OCI-LY1 (cell line): ENCODE measurements around the gene VMP1.

Experiments used
- H2AFZ ChIP-seq: fragments of 200-600 bp; sonication (generic), shearing (Covaris generic); 2 replicates; pipeline ENCODE4 v1.6.0; 2014; ENCODE audit warnings: antibody characterized with exemption, mild to moderate bottlenecking, low read length
- H3F3A ChIP-seq: fragments of 200-600 bp; sonication (generic), shearing (Covaris generic); 2 replicates; pipeline ENCODE4 v1.6.0; 2014; ENCODE audit warnings: mild to moderate bottlenecking, antibody characterized with exemption, low read length, moderate library complexity; ENCODE audit not compliant: insufficient read depth
- H3K27ac ChIP-seq: fragments of 200-600 bp; sonication (generic); 2 replicates; pipeline ENCODE4 v1.5.1; 2014; ENCODE audit warnings: low read length, mixed run types, mild to moderate bottlenecking, low read depth; ENCODE audit not compliant: poor library complexity, severe bottlenecking
- H3K27me3 ChIP-seq: fragments of 200-600 bp; sonication (generic); 2 replicates; pipeline ENCODE4 v1.6.0; 2014; ENCODE audit warnings: antibody characterized with exemption, mild to moderate bottlenecking, low read length, moderate library complexity; ENCODE audit not compliant: insufficient read depth
- H3K36me3 ChIP-seq: fragments of 200-600 bp; sonication (generic); 2 replicates; pipeline ENCODE4 v1.6.1; 2014; ENCODE audit warnings: mild to moderate bottlenecking, antibody characterized with exemption, low read length, moderate library complexity, mixed read lengths; ENCODE audit not compliant: insufficient read depth
- H3K4me1 ChIP-seq: fragments of 200-600 bp; sonication (generic); 2 replicates; pipeline ENCODE4 v1.5.1; 2014; ENCODE audit warnings: mild to moderate bottlenecking, low read length, moderate library complexity; ENCODE audit not compliant: insufficient read depth, severe bottlenecking
- H3K4me2 ChIP-seq: fragments of 200-600 bp; sonication (generic), shearing (Covaris generic); 2 replicates; pipeline ENCODE4 v1.6.1; 2014; ENCODE audit warnings: low read length
- H3K4me3 ChIP-seq: fragments of 200-600 bp; sonication (generic); 2 replicates; pipeline ENCODE4 v1.5.1; 2014; ENCODE audit warnings: low read length, low read depth, mild to moderate bottlenecking, mixed read lengths; ENCODE audit not compliant: poor library complexity, severe bottlenecking
- H3K79me2 ChIP-seq: fragments of 200-600 bp; shearing (Covaris generic); 2 replicates; pipeline ENCODE4 v1.6.1; 2016; ENCODE audit warnings: mixed run types, low read length, mixed read lengths; ENCODE audit not compliant: insufficient read depth
- H3K9ac ChIP-seq: fragments of 200-600 bp; sonication (generic), shearing (Covaris generic); 2 replicates; pipeline ENCODE4 v1.6.1; 2014; ENCODE audit warnings: mild to moderate bottlenecking, low read length, mixed read lengths
- H3K9me2 ChIP-seq: fragments of 200-600 bp; sonication (generic), shearing (Covaris generic); 2 replicates; pipeline ENCODE4 v1.6.1; 2014; ENCODE audit warnings: low read depth, mild to moderate bottlenecking, low read length, mixed read lengths
- H3K9me3 ChIP-seq: fragments of 200-600 bp; shearing (Covaris generic); 2 replicates; pipeline ENCODE4 v1.6.1; 2014; ENCODE audit warnings: low read length, mixed read lengths
- H4K20me1 ChIP-seq: fragments of 200-600 bp; sonication (generic), shearing (Covaris generic); 2 replicates; pipeline ENCODE4 v1.6.0; 2016; ENCODE audit warnings: mild to moderate bottlenecking, low read length; ENCODE audit not compliant: insufficient read depth
- EZH2 ChIP-seq: fragments of 200-600 bp; sonication (generic), shearing (Covaris generic); IDR thresholded peaks from 2 replicates; pipeline ENCODE4 v1.8.0; 2017; ENCODE audit warnings: borderline replicate concordance, mixed run types, mild to moderate bottlenecking, antibody characterized with exemption, low read length, moderate library complexity, mixed read lengths
- TF ChIP-seq, protein P1 (sequence below): fragments of 200-600 bp; sonication (generic), shearing (Covaris generic); IDR thresholded peaks from 2 replicates; pipeline ENCODE4 v1.5.1; 2017; ENCODE audit warnings: mild to moderate bottlenecking, antibody characterized with exemption, low read length, moderate library complexity, mixed read lengths

Gene VMP1

DNA sequence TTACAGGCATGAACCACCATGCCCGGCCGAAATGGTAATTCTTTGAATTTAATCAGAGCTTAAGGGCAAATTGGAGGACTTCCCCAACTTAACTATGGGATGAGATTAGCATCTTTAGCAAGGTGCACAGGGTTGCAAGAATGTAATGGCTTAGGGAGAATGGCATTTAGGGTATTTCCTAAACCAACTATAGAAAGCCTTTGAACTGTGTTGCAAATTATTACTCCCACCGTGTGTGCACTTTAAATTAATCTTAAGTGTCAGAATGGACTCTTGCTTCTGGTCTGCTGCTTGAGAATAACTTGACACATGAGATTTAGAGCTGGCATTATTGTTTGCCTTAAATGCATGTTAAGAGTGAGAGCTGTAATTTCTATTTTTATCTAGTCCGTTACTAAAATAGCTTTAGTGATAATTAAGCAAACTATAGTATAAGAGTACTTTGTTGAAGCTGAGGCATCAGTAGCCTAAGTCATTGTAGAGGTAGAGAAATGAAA is 125.5 kb downstream of the VMP1 start:
- Histone ChIP-seq H3K9ac (no peak overlapping the region), H4K20me1 (no peaks in the 10 kb centered on the region), H3K4me3 (no peak overlapping the region), H3K79me2 (no peaks in the 10 kb centered on the region), H3K36me3 (no peaks in the 10 kb centered on the region), H2AFZ (no peak overlapping the region), H3K27ac (peak overlapping the region; percentile 61), H3K9me3 (no peaks in the 10 kb centered on the region), H3K4me1 (peaks cover 53% of the 10 kb centered on the region), H3F3A (no peaks in the 10 kb centered on the region), H3K9me2 (no peaks in the 10 kb centered on the region), H3K4me2 (no peak overlapping the region), H3K27me3 (no peaks in the 10 kb centered on the region)
- TF ChIP-seq, protein P1, sequence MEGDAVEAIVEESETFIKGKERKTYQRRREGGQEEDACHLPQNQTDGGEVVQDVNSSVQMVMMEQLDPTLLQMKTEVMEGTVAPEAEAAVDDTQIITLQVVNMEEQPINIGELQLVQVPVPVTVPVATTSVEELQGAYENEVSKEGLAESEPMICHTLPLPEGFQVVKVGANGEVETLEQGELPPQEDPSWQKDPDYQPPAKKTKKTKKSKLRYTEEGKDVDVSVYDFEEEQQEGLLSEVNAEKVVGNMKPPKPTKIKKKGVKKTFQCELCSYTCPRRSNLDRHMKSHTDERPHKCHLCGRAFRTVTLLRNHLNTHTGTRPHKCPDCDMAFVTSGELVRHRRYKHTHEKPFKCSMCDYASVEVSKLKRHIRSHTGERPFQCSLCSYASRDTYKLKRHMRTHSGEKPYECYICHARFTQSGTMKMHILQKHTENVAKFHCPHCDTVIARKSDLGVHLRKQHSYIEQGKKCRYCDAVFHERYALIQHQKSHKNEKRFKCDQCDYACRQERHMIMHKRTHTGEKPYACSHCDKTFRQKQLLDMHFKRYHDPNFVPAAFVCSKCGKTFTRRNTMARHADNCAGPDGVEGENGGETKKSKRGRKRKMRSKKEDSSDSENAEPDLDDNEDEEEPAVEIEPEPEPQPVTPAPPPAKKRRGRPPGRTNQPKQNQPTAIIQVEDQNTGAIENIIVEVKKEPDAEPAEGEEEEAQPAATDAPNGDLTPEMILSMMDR = no peak
- no peak for TF ChIP-seq EZH2

GRCh38 chr17:59837308-59838051 is 130.0 kb downstream of the VMP1 start:
- H3K27me3 ChIP-seq = no peaks in the 10 kb centered on the region
- H3K4me2 ChIP-seq = peak overlapping the region; percentile 69
- H3K4me1 ChIP-seq = peaks cover 57% of the 10 kb centered on the region
- H3F3A ChIP-seq = no peaks in the 10 kb centered on the region
- peaks cover 11% of the 10 kb centered on the region; the same call in 1 of the 2 replicates for H3K36me3 ChIP-seq
- no peaks in the 10 kb centered on the region for H3K79me2 ChIP-seq
- TF ChIP-seq, protein P1 = no peak
- TF ChIP-seq EZH2 = no peak
- no peak overlapping the region for H2AFZ ChIP-seq
- H4K20me1 ChIP-seq = no peaks in the 10 kb centered on the region
- no peaks in the 10 kb centered on the region for H3K9me2 ChIP-seq
- no peaks in the 10 kb centered on the region for H3K9me3 ChIP-seq
- H3K27ac ChIP-seq = peak overlapping the region; percentile 69
- peak overlapping the region; percentile 68 for H3K9ac ChIP-seq
- peak overlapping the region; percentile 63 for H3K4me3 ChIP-seq

DNA sequence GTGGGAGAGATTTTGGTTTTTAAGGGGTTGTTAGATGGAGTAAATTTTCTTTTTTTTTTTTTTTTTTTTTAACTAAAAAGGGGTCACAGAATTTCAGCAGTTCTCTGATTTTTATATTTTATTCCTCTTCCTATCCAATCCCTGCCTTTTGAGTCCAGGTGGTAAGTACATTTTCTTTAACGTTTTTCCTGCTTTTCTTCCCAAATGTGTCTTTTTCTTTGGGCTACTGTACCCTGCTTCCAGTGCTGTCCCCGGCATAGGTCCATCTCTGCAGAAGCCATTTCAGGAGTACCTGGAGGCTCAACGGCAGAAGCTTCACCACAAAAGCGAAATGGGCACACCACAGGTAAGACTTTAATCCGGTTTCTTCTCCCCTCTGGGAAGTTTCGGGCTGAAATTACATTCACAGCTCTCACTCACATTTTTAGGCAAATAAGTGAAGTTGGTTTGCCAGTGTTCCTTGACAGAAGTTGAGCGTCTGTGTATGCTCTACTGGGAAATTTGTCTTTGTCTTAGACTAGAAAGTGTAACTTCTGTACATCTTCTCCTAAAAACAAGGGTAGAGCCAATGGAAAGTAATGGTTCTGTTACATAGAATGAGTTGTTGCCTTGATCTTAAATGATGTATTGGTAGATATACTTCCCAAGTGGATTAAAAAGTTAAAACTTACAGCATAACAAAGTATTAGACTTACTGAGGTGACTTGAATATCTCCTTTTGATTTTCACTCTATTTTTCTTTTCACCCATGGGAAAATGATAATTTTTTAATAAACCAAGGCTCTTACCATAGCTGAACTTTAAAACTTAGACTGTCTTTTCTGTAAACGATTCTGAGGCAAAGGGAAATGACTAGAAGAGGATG is 130.8 kb downstream of the VMP1 start:
- no peaks in the 10 kb centered on the region for H3F3A ChIP-seq
- no peaks in the 10 kb centered on the region for H3K27me3 ChIP-seq
- H3K9me3 ChIP-seq = no peaks in the 10 kb centered on the region
- no peak overlapping the region for H2AFZ ChIP-seq
- TF ChIP-seq, protein P1 = no peak
- TF ChIP-seq EZH2 = no peak
- H3K36me3 ChIP-seq = peaks cover 11% of the 10 kb centered on the region; the same call in 1 of the 2 replicates
- H3K4me2 ChIP-seq = peak overlapping the region; percentile 69
- H4K20me1 ChIP-seq = no peaks in the 10 kb centered on the region
- peaks cover 50% of the 10 kb centered on the region for H3K4me1 ChIP-seq
- H3K9ac ChIP-seq = peak overlapping the region; percentile 68
- no peaks in the 10 kb centered on the region for H3K9me2 ChIP-seq
- H3K27ac ChIP-seq = peak overlapping the region; percentile 69
- peak overlapping the region; percentile 63 for H3K4me3 ChIP-seq
- no peaks in the 10 kb centered on the region for H3K79me2 ChIP-seq
